Right ventricle myocardium superior (tissue), 1 donor: Measurements from ENCODE around the gene TNNI3. TPM values are rescaled to one million over a fixed set of nuclear protein-coding genes. Genes with fewer than 3 reads are reported as not detected.
A peak's percentile ranks its signal among the peaks of the same experiment; 100 is the strongest.
"Not testable (repeated sequence)": the region's sequence is repeated elsewhere in the genome, so short reads cannot be mapped to it uniquely, and the experiment has no call there.

ENCODE experiments used
- ATAC-seq: fragments of 200-7000 bp; cut with Tn5 transposase; one replicate; pipeline ENCODE4 v1.9.1; 2020; ENCODE audit warnings: mild to moderate bottlenecking; ENCODE audit not compliant: poor library complexity
- DNase-seq: peaks from one replicate; pipeline ENCODE4 v3.0.0-alpha.2; 2020
- intact Hi-C: fragments of 100-400 bp; cut with DNase I; formaldehyde crosslinking; loops from one replicate; pipeline ENCODE4 v1.11.2; 2022
- total RNA-seq: library from RNA; stranded (reverse); fragmentation: NEBNext Ultra II Directional; extraction: Animal tissue kit (Norgen Biotek cat#: 25700); gene quantifications from one replicate; pipeline ENCODE4 v1.2.1, GENCODE V29; 2021
- donor health status: DM: no; HTN: yes; CAD: no; lungs with severe emphysema.

TNNI3 gene
- total RNA-seq, 1 donor from 2014 or later: 4,564 TPM

- ATAC-seq, intact Hi-C loops, DNase-seq: not testable (repeated sequence)
Observed at GRCh38 chr19:55155784-55156183, 1.7 kb downstream of the TNNI3 start.

GRCh38 chr19:55153652-55154264 lies 3.8 kb downstream of the TNNI3 start:
- intact Hi-C loops: no loop called here
- no peak for DNase-seq

GRCh38 chr19:55152017-55152416 lies 5.5 kb downstream of the TNNI3 start:
- ATAC-seq (no peak), DNase-seq (no peak)
- intact Hi-C loops: no loop called here

More at GRCh38 chr19:55153652-55154264, 3.8 kb downstream of the TNNI3 start:
- no peak for ATAC-seq

GRCh38 chr19:55149078-55150003 lies 8.2 kb downstream of the TNNI3 start, which contains the start of gene TNNT1:
Gene TNNT1, minus strand, starts transcription at chr19:55149206. Its CDS starts 2,049 bp downstream, at chr19:55147157.
- peak; percentile 48 for DNase-seq
- peak; percentile 36 for ATAC-seq
- intact Hi-C loops: loop anchor here (10.0 kb wide), 2 partner anchors 355 to 485 kb away; no protein-coding TSS in a partner anchor

- no peak for ATAC-seq
- intact Hi-C loops: loop anchor here (10.0 kb wide), 2 partner anchors 357 to 487 kb away; no protein-coding TSS in a partner anchor
- no peak for DNase-seq
Observed at GRCh38 chr19:55147545-55148251, 9.8 kb downstream of the TNNI3 start.

GRCh38 chr19:55146705-55147273 lies 10.7 kb downstream of the TNNI3 start:
- ATAC-seq (peak; percentile 8), DNase-seq (no peak)
- intact Hi-C loops: loop anchor here (10.0 kb wide), 2 partner anchors 358 to 488 kb away; no protein-coding TSS in a partner anchor

GRCh38 chr19:55146078-55146704 lies 11.3 kb downstream of the TNNI3 start:
- intact Hi-C loops: loop anchor here (10.0 kb wide), 2 partner anchors 359 to 489 kb away; no protein-coding TSS in a partner anchor
- no peak for DNase-seq
- no peak for ATAC-seq

- ATAC-seq (no peak), DNase-seq (no peak)
- intact Hi-C loops: loop anchor here (10.0 kb wide), 2 partner anchors 360 to 490 kb away; no protein-coding TSS in a partner anchor
Observed at GRCh38 chr19:55145232-55145631, 12.3 kb downstream of the TNNI3 start.

GRCh38 chr19:55141696-55142095 lies 15.8 kb downstream of the TNNI3 start:
- DNase-seq (no peak), ATAC-seq (no peak)
- intact Hi-C loops: loop anchor here (5.0 to 10.0 kb wide), 3 partner anchors 276 to 493 kb away; no protein-coding TSS in a partner anchor

GRCh38 chr19:55137915-55138314 lies 19.6 kb downstream of the TNNI3 start:
- ATAC-seq (no peak), DNase-seq (no peak)
- intact Hi-C loops: no loop called here

- intact Hi-C loops: no loop called here
- ATAC-seq (no peak), DNase-seq (no peak)
Observed at GRCh38 chr19:55136399-55137102, 21.0 kb downstream of the TNNI3 start.

- intact Hi-C loops: no loop called here
- ATAC-seq: no peak
- DNase-seq: no peak
Observed at GRCh38 chr19:55134736-55135135, 22.8 kb downstream of the TNNI3 start.

- intact Hi-C loops: no loop called here
- no peak for ATAC-seq
- no peak for DNase-seq
Observed at GRCh38 chr19:55133639-55134444, 23.7 kb downstream of the TNNI3 start.

GRCh38 chr19:55132453-55133129 lies 24.9 kb downstream of the TNNI3 start:
- intact Hi-C loops: no loop called here
- ATAC-seq: no peak
- no peak for DNase-seq

GRCh38 chr19:55131421-55131820 lies 26.1 kb downstream of the TNNI3 start:
- intact Hi-C loops: no loop called here
- no peak for DNase-seq
- no peak for ATAC-seq

GRCh38 chr19:55119053-55119452 lies 38.5 kb downstream of the TNNI3 start:
- DNase-seq: no peak
- no peak for ATAC-seq
- intact Hi-C loops: no loop called here
